MM.1S (cell line): ENCODE data around the gene ZNF680.
"Not testable (repeated sequence)": the region's sequence is repeated elsewhere in the genome, so short reads cannot be mapped to it uniquely, and the experiment has no call there.

Experiments used
- DNase-seq: peaks from one replicate; pipeline ENCODE4 v3.0.0-alpha.2; 2015
- H2AFZ ChIP-seq: fragments of 300-600 bp; sonication (generic); 2 replicates; pipeline ENCODE4 v1.6.0; 2016; ENCODE audit warnings: antibody characterized with exemption, low read length
- H3F3A ChIP-seq: fragments of 300-600 bp; sonication (generic); 2 replicates; pipeline ENCODE4 v1.6.1; 2016; ENCODE audit warnings: mild to moderate bottlenecking, antibody characterized with exemption, low read length, moderate library complexity, mixed read lengths; ENCODE audit not compliant: insufficient read depth
- H3K27ac ChIP-seq: fragments of 300-600 bp; sonication (generic); 2 replicates; pipeline ENCODE4 v1.5.1; 2016; ENCODE audit warnings: mild to moderate bottlenecking, low read length
- H3K27me3 ChIP-seq: fragments of 300-600 bp; sonication (generic); replicated peaks from 2 replicates; pipeline ENCODE4 v1.6.0; 2016; ENCODE audit warnings: low read length; ENCODE audit not compliant: insufficient read depth
- H3K36me3 ChIP-seq: fragments of 300-600 bp; sonication (generic); replicated peaks from 2 replicates; pipeline ENCODE4 v1.6.1; 2016; ENCODE audit warnings: mild to moderate bottlenecking, low read length, mixed read lengths; ENCODE audit not compliant: insufficient read depth
- H3K4me1 ChIP-seq: fragments of 300-600 bp; sonication (generic); 2 replicates; pipeline ENCODE4 v1.6.1; 2016; ENCODE audit warnings: low read length, mixed read lengths
- H3K4me2 ChIP-seq: fragments of 300-600 bp; sonication (generic); 2 replicates; pipeline ENCODE4 v1.6.0; 2016; ENCODE audit warnings: low read depth, low read length
- H3K4me3 ChIP-seq: fragments of 300-600 bp; sonication (generic); 2 replicates; pipeline ENCODE4 v1.5.1; 2016; ENCODE audit warnings: low read length, mixed read lengths
- H3K79me2 ChIP-seq: fragments of 300-600 bp; sonication (generic); 2 replicates; pipeline ENCODE4 v1.6.1; 2016; ENCODE audit warnings: mixed run types, low read length, mixed read lengths
- H3K9ac ChIP-seq: fragments of 300-600 bp; sonication (generic); 2 replicates; pipeline ENCODE4 v1.6.1; 2016; ENCODE audit warnings: low read length, mixed read lengths
- H3K9me2 ChIP-seq: fragments of 300-600 bp; sonication (generic); replicated peaks from 2 replicates; pipeline ENCODE4 v1.6.1; 2016; ENCODE audit warnings: mild to moderate bottlenecking, low read length, mixed read lengths; ENCODE audit not compliant: insufficient read depth
- H3K9me3 ChIP-seq: fragments of 300-600 bp; sonication (generic); replicated peaks from 2 replicates; pipeline ENCODE4 v1.6.1; 2016; ENCODE audit warnings: mild to moderate bottlenecking, low read length, mixed read lengths; ENCODE audit not compliant: insufficient read depth
- H4K20me1 ChIP-seq: fragments of 300-600 bp; sonication (generic); 2 replicates; pipeline ENCODE4 v1.6.1; 2016; ENCODE audit warnings: mild to moderate bottlenecking, low read length, moderate library complexity, mixed read lengths; ENCODE audit not compliant: insufficient read depth
- CTCF ChIP-seq: fragments of 300-600 bp; sonication (generic); IDR thresholded peaks from 2 replicates; pipeline ENCODE4 v1.5.1; 2016; ENCODE audit warnings: antibody characterized with exemption, low read length, mixed read lengths
- EZH2 ChIP-seq: fragments of 300-600 bp; sonication (generic); optimal IDR thresholded peaks from 2 replicates; pipeline ENCODE3; 2017; ENCODE audit warnings: low read depth, mild to moderate bottlenecking, antibody characterized with exemption, low read length, mixed read lengths
- EZH2phosphoT487 ChIP-seq: fragments of 300-600 bp; sonication (generic); IDR thresholded peaks from 2 replicates; pipeline ENCODE4 v1.6.1; 2018; ENCODE audit warnings: antibody characterized with exemption, low read length

Gene ZNF680

GRCh38 chr7:64581391-64581790, 18.5 kb upstream of the ZNF680 start:
- no peaks in the 10 kb centered on the region for H3K27me3 ChIP-seq
- H3F3A ChIP-seq = no peaks in the 10 kb centered on the region
- H4K20me1 ChIP-seq = no peaks in the 10 kb centered on the region
- H3K9me3 ChIP-seq = no peaks in the 10 kb centered on the region
- H3K4me1 ChIP-seq = no peaks in the 10 kb centered on the region
- TF ChIP-seq EZH2 (no peak), CTCF (no peak), EZH2phosphoT487 (no peak)
- no peaks in the 10 kb centered on the region for H3K9me2 ChIP-seq
- H3K36me3 ChIP-seq = no peaks in the 10 kb centered on the region
- no peaks in the 10 kb centered on the region for H3K79me2 ChIP-seq
- H3K9ac ChIP-seq = no peak overlapping the region
- H3K4me3 ChIP-seq = no peak overlapping the region
- H3K27ac ChIP-seq = no peak overlapping the region
- H3K4me2 ChIP-seq = no peak overlapping the region
- no peak for DNase-seq
- H2AFZ ChIP-seq = no peak overlapping the region

GRCh38 chr7:64574540-64575099, 11.7 kb upstream of the ZNF680 start:
- no peak overlapping the region for H3K9ac ChIP-seq
- H3F3A ChIP-seq = no peaks in the 10 kb centered on the region
- H3K4me2 ChIP-seq = no peak overlapping the region
- no peaks in the 10 kb centered on the region for H3K79me2 ChIP-seq
- DNase-seq = no peak
- no peak overlapping the region for H3K4me3 ChIP-seq
- TF ChIP-seq EZH2 (no peak), CTCF (no peak), EZH2phosphoT487 (no peak)
- H4K20me1 ChIP-seq = no peaks in the 10 kb centered on the region
- H3K36me3 ChIP-seq = no peaks in the 10 kb centered on the region
- no peak overlapping the region for H2AFZ ChIP-seq
- H3K4me1 ChIP-seq = no peaks in the 10 kb centered on the region
- H3K27me3 ChIP-seq = no peaks in the 10 kb centered on the region
- H3K9me3 ChIP-seq = no peaks in the 10 kb centered on the region
- H3K27ac ChIP-seq = no peak overlapping the region
- H3K9me2 ChIP-seq = no peaks in the 10 kb centered on the region

- H2AFZ ChIP-seq, H3K4me3 ChIP-seq, H3K4me2 ChIP-seq: not testable (repeated sequence)
Measured at GRCh38 chr7:64570284-64570605, 7.4 kb upstream of the ZNF680 start.

GRCh38 chr7:64569372-64570283, 6.8 kb upstream of the ZNF680 start:
- not testable (repeated sequence) for H3K9me3 ChIP-seq, H3K27me3 ChIP-seq, H3K36me3 ChIP-seq, H3K9ac ChIP-seq, H3K4me1 ChIP-seq, H2AFZ ChIP-seq, H4K20me1 ChIP-seq, H3F3A ChIP-seq, H3K4me3 ChIP-seq, DNase-seq, H3K9me2 ChIP-seq, H3K4me2 ChIP-seq, H3K27ac ChIP-seq, H3K79me2 ChIP-seq

More at GRCh38 chr7:64570284-64570605, 7.4 kb upstream of the ZNF680 start:
- not testable (repeated sequence) for H3K9ac ChIP-seq, H3K79me2 ChIP-seq, H3K4me1 ChIP-seq, H3K27me3 ChIP-seq, H3K36me3 ChIP-seq, H3K9me2 ChIP-seq, H3F3A ChIP-seq, DNase-seq, H3K27ac ChIP-seq, H3K9me3 ChIP-seq, H4K20me1 ChIP-seq
